ENCODE results near the gene TNF. TPM values are rescaled to one million over a fixed set of nuclear protein-coding genes. Genes with fewer than 3 reads are reported as not detected.
"Not testable (repeated sequence)": the region's sequence is repeated elsewhere in the genome, so short reads cannot be mapped to it uniquely, and the experiment has no call there.

The TNF gene
- total RNA-seq, 1 donor from 2014 or later, result 1.2 TPM

- no peak overlapping the region for H3K9ac ChIP-seq (ENCODE audit: low read length)
- no peaks in the 10 kb centered on the region for H3K9me3 Mint-ChIP-seq (ENCODE audit: unreplicated experiment)
- no peaks in the 10 kb centered on the region for H3K36me3 ChIP-seq (ENCODE audit: insufficient read depth, low read length)
- H3K4me3 ChIP-seq (ENCODE audit: insufficient read depth, low read depth, low read length), result no peak overlapping the region
- no peaks in the 10 kb centered on the region for H3K79me2 ChIP-seq (ENCODE audit: insufficient read depth, low read length)
- H3K4me2 ChIP-seq (ENCODE audit: low read length), result no peak overlapping the region
- no peak overlapping the region for H3K27ac Mint-ChIP-seq (ENCODE audit: unreplicated experiment)
- H3K4me1 ChIP-seq (ENCODE audit: insufficient read depth, low read length), result no peaks in the 10 kb centered on the region
- H3K27me3 Mint-ChIP-seq (ENCODE audit: low read depth, unreplicated experiment), result peaks cover 8% of the 10 kb centered on the region
- no peak overlapping the region for H3K4me3 Mint-ChIP-seq (ENCODE audit: unreplicated experiment)
- no peak overlapping the region for H3K27ac ChIP-seq (ENCODE audit: low read depth, low read length)
- H4K20me1 ChIP-seq (ENCODE audit: insufficient read depth, low read length), result no peaks in the 10 kb centered on the region
- no peak for TF ChIP-seq CTCF (IDR thresholded peaks at IDR 0.05; ENCODE audit: insufficient read depth, low read depth, low read length)
- TF ChIP-seq EZH2 (IDR thresholded peaks at IDR 0.05; ENCODE audit: insufficient read depth, low read length), result no peak
- H3K27me3 ChIP-seq (ENCODE audit: insufficient read depth, low read length), result no peaks in the 10 kb centered on the region
- H2AFZ ChIP-seq (ENCODE audit: low read depth, low read length), result no peak overlapping the region
- H3K36me3 Mint-ChIP-seq (ENCODE audit: low read depth, unreplicated experiment), result no peaks in the 10 kb centered on the region
- no peak for FAIRE-seq
- no peaks in the 10 kb centered on the region for H3K9me3 ChIP-seq (ENCODE audit: insufficient read depth, low read depth, low read length)
- H3K4me1 Mint-ChIP-seq (ENCODE audit: low read depth, unreplicated experiment), result no peaks in the 10 kb centered on the region
- no peak for DNase-seq (ENCODE audit: low read depth)
Observed at GRCh38 chr6:31588871-31589650, 13.7 kb downstream of the TNF start.

- not testable (repeated sequence) for H4K20me1 ChIP-seq (ENCODE audit: insufficient read depth, low read length); H3K36me3 Mint-ChIP-seq (ENCODE audit: low read depth, unreplicated experiment); H3K4me1 ChIP-seq (ENCODE audit: insufficient read depth, low read length); H3K4me3 Mint-ChIP-seq (ENCODE audit: unreplicated experiment); H3K27ac Mint-ChIP-seq (ENCODE audit: unreplicated experiment); H2AFZ ChIP-seq (ENCODE audit: low read depth, low read length); H3K27me3 Mint-ChIP-seq (ENCODE audit: low read depth, unreplicated experiment); H3K4me1 Mint-ChIP-seq (ENCODE audit: low read depth, unreplicated experiment); H3K9ac ChIP-seq (ENCODE audit: low read length); H3K9me3 Mint-ChIP-seq (ENCODE audit: unreplicated experiment); FAIRE-seq; H3K27me3 ChIP-seq (ENCODE audit: insufficient read depth, low read length); H3K9me3 ChIP-seq (ENCODE audit: insufficient read depth, low read depth, low read length); H3K27ac ChIP-seq (ENCODE audit: low read depth, low read length); DNase-seq (ENCODE audit: low read depth); H3K36me3 ChIP-seq (ENCODE audit: insufficient read depth, low read length); H3K4me3 ChIP-seq (ENCODE audit: insufficient read depth, low read depth, low read length); H3K4me2 ChIP-seq (ENCODE audit: low read length); H3K79me2 ChIP-seq (ENCODE audit: insufficient read depth, low read length)
Observed at GRCh38 chr6:31590691-31591090, 15.3 kb downstream of the TNF start.

DNA sequence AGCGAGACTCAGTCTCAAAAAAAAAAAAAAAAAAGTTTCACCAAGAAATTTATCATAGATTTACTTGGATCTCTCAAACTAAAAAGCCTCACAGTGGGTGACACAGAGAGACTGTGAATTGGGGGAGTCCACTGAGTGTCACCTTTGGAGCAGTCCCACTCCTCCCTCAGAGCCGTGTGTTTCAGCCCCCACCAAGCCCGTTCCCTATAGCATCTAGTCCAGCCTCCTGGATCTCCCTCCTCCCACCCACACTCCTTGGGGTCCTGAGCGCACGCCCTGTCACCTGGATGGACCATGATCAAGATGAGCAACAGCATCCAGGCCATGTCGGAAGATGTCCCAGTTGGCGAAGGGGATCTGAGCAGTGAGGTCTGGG, 17.0 kb downstream of the TNF start:
- H3K36me3 Mint-ChIP-seq (ENCODE audit: low read depth, unreplicated experiment), result no peaks in the 10 kb centered on the region

More for the DNA sequence above, 17.0 kb downstream of the TNF start:
- DNase-seq (ENCODE audit: low read depth), result no peak
- Histone ChIP-seq H3K9ac (ENCODE audit: low read length) (no peak overlapping the region), H2AFZ (ENCODE audit: low read depth, low read length) (no peak overlapping the region), H3K4me1 (ENCODE audit: insufficient read depth, low read length) (no peaks in the 10 kb centered on the region), H4K20me1 (ENCODE audit: insufficient read depth, low read length) (no peaks in the 10 kb centered on the region), H3K4me2 (ENCODE audit: low read length) (no peak overlapping the region), H3K27ac (ENCODE audit: low read depth, low read length) (no peak overlapping the region), H3K9me3 (ENCODE audit: insufficient read depth, low read depth, low read length) (no peaks in the 10 kb centered on the region), H3K36me3 (ENCODE audit: insufficient read depth, low read length) (no peaks in the 10 kb centered on the region), H3K4me3 (ENCODE audit: insufficient read depth, low read depth, low read length) (no peak overlapping the region), H3K79me2 (ENCODE audit: insufficient read depth, low read length) (no peaks in the 10 kb centered on the region), H3K27me3 (ENCODE audit: insufficient read depth, low read length) (no peaks in the 10 kb centered on the region)
- H3K27me3 Mint-ChIP-seq (ENCODE audit: low read depth, unreplicated experiment), result peaks cover 4% of the 10 kb centered on the region
- H3K9me3 Mint-ChIP-seq (ENCODE audit: unreplicated experiment), result no peaks in the 10 kb centered on the region
- H3K4me1 Mint-ChIP-seq (ENCODE audit: low read depth, unreplicated experiment), result no peaks in the 10 kb centered on the region
- H3K27ac Mint-ChIP-seq (ENCODE audit: unreplicated experiment), result no peak overlapping the region
- TF ChIP-seq EZH2 (IDR thresholded peaks at IDR 0.05; ENCODE audit: insufficient read depth, low read length), result no peak
- TF ChIP-seq CTCF (IDR thresholded peaks at IDR 0.05; ENCODE audit: insufficient read depth, low read depth, low read length), result no peak
- FAIRE-seq, result no peak
- no peak overlapping the region for H3K4me3 Mint-ChIP-seq (ENCODE audit: unreplicated experiment)

Data from astrocyte (in vitro differentiated cells and primary cell).